ENCODE data around the gene ARHGAP32. TPM values are rescaled to one million over a fixed set of nuclear protein-coding genes. Genes with fewer than 3 reads are reported as not detected.
"Not testable (repeated sequence)": the region's sequence is repeated elsewhere in the genome, so short reads cannot be mapped to it uniquely, and the experiment has no call there.

The ARHGAP32 gene
- total RNA-seq, 1 experiment from 2014 or later = 54.0 TPM

GRCh38 chr11:129131316-129131715 is 60.8 kb downstream of the ARHGAP32 start:
- intact Hi-C loops (cut with micrococcal nuclease; ENCODE audit: unreplicated experiment) = no loop called here
- Mint-ChIP-seq H3K4me3 (ENCODE audit: unreplicated experiment) (no peak overlapping the region), H3K9me3 (ENCODE audit: unreplicated experiment) (peaks cover 10% of the 10 kb centered on the region), H3K27ac (ENCODE audit: unreplicated experiment) (no peak overlapping the region), H3K36me3 (ENCODE audit: insufficient read depth, unreplicated experiment) (no peaks in the 10 kb centered on the region), H3K4me1 (ENCODE audit: low read depth, unreplicated experiment) (no peaks in the 10 kb centered on the region), H3K27me3 (ENCODE audit: insufficient read depth, unreplicated experiment) (no peaks in the 10 kb centered on the region)
- no peaks in the 10 kb centered on the region for H3K27me3 ChIP-seq (replicated peaks; ENCODE audit: control insufficient read depth, insufficient read depth, low read length)
- no peak for TF ChIP-seq CTCF (IDR thresholded peaks at IDR 0.05; ENCODE audit: insufficient read depth in 1 of 2, low read depth in 1 of 2, low read length in 1 of 2, severe bottlenecking in 1 of 2, unreplicated experiment in 1 of 2)
- ChIA-PET CTCF (no interaction called here), POLR2A (no interaction called here)
- H3K9me3 ChIP-seq = 0 out of 2 replicates have a peak, but pooled peaks cover 3% of the 10 kb centered on the region
- H3K4me3 ChIP-seq (ENCODE audit: low read depth, low read length) = no peak overlapping the region
- no peak for DNase-seq
- H3K36me3 ChIP-seq (ENCODE audit: control insufficient read depth, insufficient read depth, low read length) = no peaks in the 10 kb centered on the region
- BruUV-seq (replicated peaks) = no TSS peak
- no peaks in the 10 kb centered on the region for H3K4me1 ChIP-seq

- H3K27ac Mint-ChIP-seq (ENCODE audit: unreplicated experiment); H3K4me1 ChIP-seq; H3K36me3 Mint-ChIP-seq (ENCODE audit: insufficient read depth, unreplicated experiment); BruUV-seq (replicated peaks); H3K27me3 Mint-ChIP-seq (ENCODE audit: insufficient read depth, unreplicated experiment); CTCF ChIA-PET; intact Hi-C loops (cut with micrococcal nuclease; ENCODE audit: unreplicated experiment); DNase-seq; H3K27me3 ChIP-seq (replicated peaks; ENCODE audit: control insufficient read depth, insufficient read depth, low read length); H3K4me3 ChIP-seq (ENCODE audit: low read depth, low read length); H3K9me3 Mint-ChIP-seq (ENCODE audit: unreplicated experiment); H3K4me1 Mint-ChIP-seq (ENCODE audit: low read depth, unreplicated experiment); H3K36me3 ChIP-seq (ENCODE audit: control insufficient read depth, insufficient read depth, low read length); H3K9me3 ChIP-seq; H3K4me3 Mint-ChIP-seq (ENCODE audit: unreplicated experiment): not testable (repeated sequence)
- POLR2A ChIA-PET = interaction anchor here (0.5 kb wide), 1 partner anchor 1627 kb away, joined by 3 read pairs; no protein-coding TSS in a partner anchor
These were observed 63.1 kb downstream of the ARHGAP32 start for GRCh38 chr11:129128881-129129620.

GRCh38 chr11:129119036-129119435 is 73.1 kb downstream of the ARHGAP32 start:
- intact Hi-C loops (cut with micrococcal nuclease; ENCODE audit: unreplicated experiment) = loop anchor here (5.0 kb wide), 3 partner anchors 73 to 113 kb away; partner anchors contain the start of gene ARHGAP32
- no peak for DNase-seq
- no TSS peak for BruUV-seq (replicated peaks)
- Histone ChIP-seq H3K27me3 (replicated peaks; ENCODE audit: control insufficient read depth, insufficient read depth, low read length) (no peaks in the 10 kb centered on the region), H3K4me3 (ENCODE audit: low read depth, low read length) (no peak overlapping the region), H3K9me3 (no peaks in the 10 kb centered on the region), H3K4me1 (peaks cover 29% of the 10 kb centered on the region), H3K36me3 (ENCODE audit: control insufficient read depth, insufficient read depth, low read length) (no peaks in the 10 kb centered on the region)
- H3K9me3 Mint-ChIP-seq (ENCODE audit: unreplicated experiment) = no peaks in the 10 kb centered on the region
- H3K36me3 Mint-ChIP-seq (ENCODE audit: insufficient read depth, unreplicated experiment) = peaks cover 7% of the 10 kb centered on the region
- TF ChIP-seq CTCF (IDR thresholded peaks at IDR 0.05; ENCODE audit: insufficient read depth in 1 of 2, low read depth in 1 of 2, low read length in 1 of 2, severe bottlenecking in 1 of 2, unreplicated experiment in 1 of 2) = no peak
- POLR2A ChIA-PET = interaction anchor here (0.5 kb wide), 1 partner anchor 696 kb away, joined by 3 read pairs; no protein-coding TSS in a partner anchor
- CTCF ChIA-PET = interaction anchor here (1.0 to 1.5 kb wide), 3 partner anchors 202 to 245 kb away, joined by 3 to 11 read pairs (median 4); no protein-coding TSS in a partner anchor
- H3K4me1 Mint-ChIP-seq (ENCODE audit: low read depth, unreplicated experiment) = peaks cover 16% of the 10 kb centered on the region
- no peaks in the 10 kb centered on the region for H3K27me3 Mint-ChIP-seq (ENCODE audit: insufficient read depth, unreplicated experiment)
- no peak overlapping the region for H3K4me3 Mint-ChIP-seq (ENCODE audit: unreplicated experiment)
- no peak overlapping the region for H3K27ac Mint-ChIP-seq (ENCODE audit: unreplicated experiment)
